GM19324 (cell line): ENCODE results near the gene GJC1.
A peak's percentile ranks its signal among the peaks of the same experiment; 100 is the strongest.

Experiments used
- ATAC-seq: cut with Tn5 transposase; IDR thresholded peaks from one replicate; pipeline ENCODE4 v1.9.1; 2021; ENCODE audit warnings: mild to moderate bottlenecking, moderate library complexity; ENCODE audit not compliant: unreplicated experiment, low FRiP score

The GJC1 gene

GRCh38 chr17:44779211-44780025 lies 50.7 kb downstream of the GJC1 start:
- ATAC-seq, result no peak

- no peak for ATAC-seq
Observed at GRCh38 chr17:44778656-44779210, 51.4 kb downstream of the GJC1 start.

GRCh38 chr17:44777394-44778348 lies 52.4 kb downstream of the GJC1 start:
- no peak for ATAC-seq

GRCh38 chr17:44776628-44777393 lies 53.3 kb downstream of the GJC1 start:
- no peak for ATAC-seq

- ATAC-seq, result peak; percentile 13
Observed at GRCh38 chr17:44775838-44776621, 54.1 kb downstream of the GJC1 start.

GRCh38 chr17:44775136-44775837 lies 54.8 kb downstream of the GJC1 start:
- peak; percentile 87 for ATAC-seq

- peak; percentile 22 for ATAC-seq
Observed at GRCh38 chr17:44774271-44775135, 55.6 kb downstream of the GJC1 start.

- ATAC-seq, result no peak
Observed at GRCh38 chr17:44773140-44773539, 56.9 kb downstream of the GJC1 start.

GRCh38 chr17:44772308-44773045 lies 57.6 kb downstream of the GJC1 start:
- ATAC-seq, result no peak

- ATAC-seq, result no peak
Observed at GRCh38 chr17:44770166-44770925, 59.7 kb downstream of the GJC1 start.

GRCh38 chr17:44769647-44770084 lies 60.4 kb downstream of the GJC1 start:
- ATAC-seq, result no peak

- no peak for ATAC-seq
Observed at GRCh38 chr17:44769230-44769629, 60.9 kb downstream of the GJC1 start.

GRCh38 chr17:44768505-44769142 lies 61.5 kb downstream of the GJC1 start:
- no peak for ATAC-seq

GRCh38 chr17:44767493-44767892 lies 62.6 kb downstream of the GJC1 start:
- no peak for ATAC-seq

- no peak for ATAC-seq
Observed at GRCh38 chr17:44766409-44767038, 63.6 kb downstream of the GJC1 start.

GRCh38 chr17:44765965-44766364 lies 64.1 kb downstream of the GJC1 start:
- ATAC-seq, result no peak
